Measurements from ENCODE around the gene RNF166. TPM values are rescaled to one million over a fixed set of nuclear protein-coding genes. Genes with fewer than 3 reads are reported as not detected.

Gene RNF166, protein sequence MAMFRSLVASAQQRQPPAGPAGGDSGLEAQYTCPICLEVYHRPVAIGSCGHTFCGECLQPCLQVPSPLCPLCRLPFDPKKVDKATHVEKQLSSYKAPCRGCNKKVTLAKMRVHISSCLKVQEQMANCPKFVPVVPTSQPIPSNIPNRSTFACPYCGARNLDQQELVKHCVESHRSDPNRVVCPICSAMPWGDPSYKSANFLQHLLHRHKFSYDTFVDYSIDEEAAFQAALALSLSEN
- polyA plus RNA-seq: 34.4 TPM in 2 replicates
- 19.3 and 24.8 TPM in 2 replicates for polyA minus RNA-seq

DNA sequence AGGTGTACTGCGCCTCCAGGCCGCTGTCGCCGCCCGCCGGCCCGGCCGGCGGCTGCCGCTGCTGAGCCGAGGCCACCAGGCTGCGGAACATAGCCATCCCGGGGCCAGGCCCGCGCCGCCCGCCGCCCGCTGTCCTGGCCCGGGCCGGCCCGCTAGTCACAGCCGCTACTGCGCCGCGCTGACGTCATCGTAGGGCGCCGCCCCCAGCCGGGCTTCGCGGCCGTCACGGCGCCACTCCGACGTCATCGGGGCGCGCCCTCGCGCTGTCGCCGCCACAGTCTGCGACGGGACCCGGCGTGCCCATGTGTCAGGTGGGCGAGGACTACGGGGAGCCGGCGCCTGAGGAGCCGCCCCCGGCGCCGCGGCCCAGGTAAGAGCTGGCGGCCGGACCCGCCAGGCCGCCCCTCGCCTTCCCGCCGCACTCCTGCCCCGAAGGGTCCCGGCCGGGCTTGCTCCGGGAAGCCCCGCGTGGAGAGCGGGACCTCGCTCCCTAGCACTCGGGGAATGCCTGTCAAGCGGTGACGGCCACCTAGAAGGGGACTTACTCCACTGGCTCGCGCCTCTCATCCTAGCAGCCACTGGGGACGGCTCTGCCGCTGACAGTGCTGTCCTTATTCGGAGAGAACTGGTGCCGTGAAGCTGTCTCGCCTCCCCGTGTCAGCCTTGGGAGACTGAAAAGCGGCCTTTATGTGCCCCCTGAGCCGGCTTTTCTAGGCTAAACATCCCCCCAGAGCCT is at the start of gene RNF166, which contains the start of gene CTU2:
TSS of gene RNF166 (minus strand) at position 180 of the 736 bp plus-strand sequence. CDS start at position 97, 83 bp downstream.
TSS of gene CTU2 (plus strand) at position 275 of the 736 bp plus-strand sequence. CDS start at position 303, 28 bp downstream.
- Histone ChIP-seq H3K27ac (ENCODE audit: low read length) (no peak within 1 kb of the TSS), H3K4me2 (ENCODE audit: low read length) (peak within 1 kb of the TSS; percentile 96), H3K36me3 (ENCODE audit: insufficient read depth, low read length) (no peaks in the 10 kb centered on the region), H4K20me1 (ENCODE audit: insufficient read depth) (no peaks in the 10 kb centered on the region), H3K79me2 (replicated peaks; ENCODE audit: insufficient read depth, low read length) (peaks cover 15% of the 10 kb centered on the region), H3K4me3 (ENCODE audit: low read length) (peak within 1 kb of the TSS; percentile 94), H3K9ac (ENCODE audit: low read length) (peak within 1 kb of the TSS; percentile 72), H3K27me3 (ENCODE audit: insufficient read depth, low read depth, low read length) (no peaks in the 10 kb centered on the region), H3K9me2 (ENCODE audit: insufficient read depth, low read length) (no peaks in the 10 kb centered on the region), H3F3A (ENCODE audit: insufficient read depth, low read length, poor library complexity, severe bottlenecking) (no peaks in the 10 kb centered on the region), H3K9me3 (ENCODE audit: low read length) (no peaks in the 10 kb centered on the region), H2AFZ (ENCODE audit: low read depth, low read length) (no peak within 1 kb of the TSS)
- TF ChIP-seq TAF1 (IDR thresholded peaks at IDR 0.05; ENCODE audit: low read depth) (no peak), EZH2 (IDR thresholded peaks at IDR 0.05; ENCODE audit: borderline replicate concordance, insufficient read depth, low read length, poor library complexity, severe bottlenecking) (no peak), POLR2AphosphoS5 (IDR thresholded peaks at IDR 0.05) (peak; percentile 79), RAD21 (conservative IDR thresholded peaks at IDR 0.05) (peak; percentile 33), EP300 (conservative IDR thresholded peaks at IDR 0.05; ENCODE audit: poor library complexity, severe bottlenecking) (peak; percentile 80), SMC3 (conservative IDR thresholded peaks at IDR 0.05; ENCODE audit: poor library complexity) (peak; percentile 37), MXI1 (conservative IDR thresholded peaks at IDR 0.05; ENCODE audit: poor library complexity, severe bottlenecking) (peak; percentile 100)
- TF ChIP-seq, protein P1, sequence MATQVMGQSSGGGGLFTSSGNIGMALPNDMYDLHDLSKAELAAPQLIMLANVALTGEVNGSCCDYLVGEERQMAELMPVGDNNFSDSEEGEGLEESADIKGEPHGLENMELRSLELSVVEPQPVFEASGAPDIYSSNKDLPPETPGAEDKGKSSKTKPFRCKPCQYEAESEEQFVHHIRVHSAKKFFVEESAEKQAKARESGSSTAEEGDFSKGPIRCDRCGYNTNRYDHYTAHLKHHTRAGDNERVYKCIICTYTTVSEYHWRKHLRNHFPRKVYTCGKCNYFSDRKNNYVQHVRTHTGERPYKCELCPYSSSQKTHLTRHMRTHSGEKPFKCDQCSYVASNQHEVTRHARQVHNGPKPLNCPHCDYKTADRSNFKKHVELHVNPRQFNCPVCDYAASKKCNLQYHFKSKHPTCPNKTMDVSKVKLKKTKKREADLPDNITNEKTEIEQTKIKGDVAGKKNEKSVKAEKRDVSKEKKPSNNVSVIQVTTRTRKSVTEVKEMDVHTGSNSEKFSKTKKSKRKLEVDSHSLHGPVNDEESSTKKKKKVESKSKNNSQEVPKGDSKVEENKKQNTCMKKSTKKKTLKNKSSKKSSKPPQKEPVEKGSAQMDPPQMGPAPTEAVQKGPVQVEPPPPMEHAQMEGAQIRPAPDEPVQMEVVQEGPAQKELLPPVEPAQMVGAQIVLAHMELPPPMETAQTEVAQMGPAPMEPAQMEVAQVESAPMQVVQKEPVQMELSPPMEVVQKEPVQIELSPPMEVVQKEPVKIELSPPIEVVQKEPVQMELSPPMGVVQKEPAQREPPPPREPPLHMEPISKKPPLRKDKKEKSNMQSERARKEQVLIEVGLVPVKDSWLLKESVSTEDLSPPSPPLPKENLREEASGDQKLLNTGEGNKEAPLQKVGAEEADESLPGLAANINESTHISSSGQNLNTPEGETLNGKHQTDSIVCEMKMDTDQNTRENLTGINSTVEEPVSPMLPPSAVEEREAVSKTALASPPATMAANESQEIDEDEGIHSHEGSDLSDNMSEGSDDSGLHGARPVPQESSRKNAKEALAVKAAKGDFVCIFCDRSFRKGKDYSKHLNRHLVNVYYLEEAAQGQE (IDR thresholded peaks at IDR 0.05; ENCODE audit: borderline replicate concordance): peak; percentile 53
- TF ChIP-seq, protein P2, sequence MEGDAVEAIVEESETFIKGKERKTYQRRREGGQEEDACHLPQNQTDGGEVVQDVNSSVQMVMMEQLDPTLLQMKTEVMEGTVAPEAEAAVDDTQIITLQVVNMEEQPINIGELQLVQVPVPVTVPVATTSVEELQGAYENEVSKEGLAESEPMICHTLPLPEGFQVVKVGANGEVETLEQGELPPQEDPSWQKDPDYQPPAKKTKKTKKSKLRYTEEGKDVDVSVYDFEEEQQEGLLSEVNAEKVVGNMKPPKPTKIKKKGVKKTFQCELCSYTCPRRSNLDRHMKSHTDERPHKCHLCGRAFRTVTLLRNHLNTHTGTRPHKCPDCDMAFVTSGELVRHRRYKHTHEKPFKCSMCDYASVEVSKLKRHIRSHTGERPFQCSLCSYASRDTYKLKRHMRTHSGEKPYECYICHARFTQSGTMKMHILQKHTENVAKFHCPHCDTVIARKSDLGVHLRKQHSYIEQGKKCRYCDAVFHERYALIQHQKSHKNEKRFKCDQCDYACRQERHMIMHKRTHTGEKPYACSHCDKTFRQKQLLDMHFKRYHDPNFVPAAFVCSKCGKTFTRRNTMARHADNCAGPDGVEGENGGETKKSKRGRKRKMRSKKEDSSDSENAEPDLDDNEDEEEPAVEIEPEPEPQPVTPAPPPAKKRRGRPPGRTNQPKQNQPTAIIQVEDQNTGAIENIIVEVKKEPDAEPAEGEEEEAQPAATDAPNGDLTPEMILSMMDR (IDR thresholded peaks at IDR 0.05; ENCODE audit: poor library complexity, severe bottlenecking): peak; percentile 37

DNA sequence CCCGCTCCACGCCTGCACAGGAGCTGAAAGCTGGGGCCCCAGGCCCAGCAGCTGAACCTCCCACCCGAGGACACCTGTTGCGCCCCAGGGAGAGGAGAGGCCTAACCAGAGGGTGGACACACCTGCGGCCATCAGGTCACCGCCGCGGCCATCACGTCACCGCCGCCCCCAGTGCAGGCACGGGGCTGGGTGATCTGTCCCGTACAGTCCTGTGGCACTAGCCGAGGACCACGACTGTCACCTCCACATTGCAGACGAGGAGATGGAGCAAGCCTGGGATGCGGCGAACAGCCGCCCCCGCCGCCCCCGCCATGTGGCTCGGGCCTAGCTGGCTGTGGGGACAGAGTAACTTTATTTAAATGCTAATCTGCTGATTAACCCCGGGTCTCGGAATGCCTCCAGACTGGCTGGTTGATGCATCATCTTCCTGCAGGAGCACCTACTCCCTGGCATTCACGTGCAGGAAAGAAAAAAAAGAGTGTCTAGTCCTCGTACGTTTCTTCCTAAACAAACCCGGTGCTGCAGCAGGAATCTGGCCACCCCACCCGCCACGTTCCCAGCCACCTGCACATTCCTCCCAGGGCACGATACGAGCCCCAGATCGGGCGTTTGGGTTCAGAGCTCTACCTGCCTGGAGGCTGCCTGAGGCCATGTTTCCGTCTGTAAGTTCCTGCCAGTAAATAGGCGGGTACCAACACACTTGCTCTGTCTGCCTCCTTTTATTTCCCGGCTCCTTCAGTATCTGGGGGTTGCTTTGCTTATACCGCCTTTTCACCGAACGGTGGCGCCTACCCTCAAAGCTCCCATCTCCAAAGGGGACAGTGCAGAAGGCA is 48.9 kb upstream of the RNF166 start:
- Histone ChIP-seq H3K27ac (ENCODE audit: low read length) (no peak overlapping the region), H3K27me3 (ENCODE audit: insufficient read depth, low read depth, low read length) (no peaks in the 10 kb centered on the region), H3K36me3 (ENCODE audit: insufficient read depth, low read length) (no peaks in the 10 kb centered on the region), H2AFZ (ENCODE audit: low read depth, low read length) (no peak overlapping the region), H3K9me2 (ENCODE audit: insufficient read depth, low read length) (no peaks in the 10 kb centered on the region), H3F3A (ENCODE audit: insufficient read depth, low read length, poor library complexity, severe bottlenecking) (no peaks in the 10 kb centered on the region), H3K79me2 (replicated peaks; ENCODE audit: insufficient read depth, low read length) (no peaks in the 10 kb centered on the region), H3K4me3 (ENCODE audit: low read length) (no peak overlapping the region), H3K9ac (ENCODE audit: low read length) (no peak overlapping the region), H3K4me2 (ENCODE audit: low read length) (no peak overlapping the region), H3K9me3 (ENCODE audit: low read length) (no peaks in the 10 kb centered on the region), H4K20me1 (ENCODE audit: insufficient read depth) (no peaks in the 10 kb centered on the region)
- TF ChIP-seq, protein P2 (IDR thresholded peaks at IDR 0.05; ENCODE audit: poor library complexity, severe bottlenecking): no peak
- TF ChIP-seq EP300 (conservative IDR thresholded peaks at IDR 0.05; ENCODE audit: poor library complexity, severe bottlenecking) (no peak), TAF1 (IDR thresholded peaks at IDR 0.05; ENCODE audit: low read depth) (no peak), MXI1 (conservative IDR thresholded peaks at IDR 0.05; ENCODE audit: poor library complexity, severe bottlenecking) (no peak)

Data from neural cell (in vitro differentiated cells).